ENCODE results near the gene SOD2. TPM values are rescaled to one million over a fixed set of nuclear protein-coding genes. Genes with fewer than 3 reads are reported as not detected.
"Not testable (repeated sequence)": the region's sequence is repeated elsewhere in the genome, so short reads cannot be mapped to it uniquely, and the experiment has no call there.

Gene SOD2
- total and polyA plus RNA-seq, 8 donors, result 97.7 to 792 (median 186) TPM

DNA sequence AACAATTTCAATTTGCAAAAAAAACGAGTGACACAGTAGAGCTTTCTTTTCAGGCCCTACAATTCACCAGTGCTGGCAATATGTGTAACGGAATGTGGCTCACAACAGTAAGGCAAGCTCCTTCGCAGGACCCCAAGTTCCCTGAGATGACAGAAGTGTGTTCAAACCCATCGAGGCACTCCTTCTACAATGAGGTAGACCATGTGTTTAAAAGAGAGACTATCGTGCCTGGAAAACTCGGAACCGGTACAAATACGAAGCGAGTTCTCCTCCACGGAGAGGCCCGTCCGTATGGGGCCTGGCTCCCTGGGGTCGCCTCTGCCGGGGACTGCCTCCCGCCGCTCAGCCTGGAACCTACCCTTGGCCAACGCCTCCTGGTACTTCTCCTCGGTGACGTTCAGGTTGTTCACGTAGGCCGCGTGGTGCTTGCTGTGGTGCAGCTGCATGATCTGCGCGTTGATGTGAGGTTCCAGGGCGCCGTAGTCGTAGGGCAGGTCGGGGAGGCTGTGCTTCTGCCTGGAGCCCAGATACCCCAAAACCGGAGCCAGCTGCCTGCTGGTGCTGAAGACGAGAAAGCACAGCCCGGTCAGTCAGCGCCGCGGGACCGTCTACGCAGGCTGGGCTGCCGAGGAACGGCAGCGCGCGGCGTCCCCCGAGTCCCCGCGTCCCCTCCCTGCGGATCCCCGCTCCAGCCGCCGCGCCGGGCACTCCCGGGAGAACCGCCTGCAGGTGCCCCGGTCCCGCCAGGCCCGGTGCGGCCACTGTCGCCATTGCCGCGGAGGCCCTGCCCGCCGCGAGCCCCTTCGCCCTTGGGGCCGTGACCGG lies 526 bp downstream of the SOD2 start:
- TF ChIP-seq CTCF (IDR thresholded peaks at IDR 0.05), result no peak
- H3K36me3 ChIP-seq, result peaks cover 0 to 4% (median 0%) of the 10 kb centered on the region in 3 donors
- peak overlapping the region; percentile 88 to 98 (median 95) for H3K27ac ChIP-seq
- ATAC-seq, result peak; percentile 5 to 49 (median 16)
- no peak for FAIRE-seq
- peaks cover 9 to 39% (median 19%) of the 10 kb centered on the region in 3 donors for H3K4me1 ChIP-seq
- H3K9me3 ChIP-seq, result no peaks in the 10 kb centered on the region
- 1 to 2% methylated on average over 30 to 66 of the region's 66 CpGs for WGBS, 2 donors
- no peaks in the 10 kb centered on the region for H3K27me3 ChIP-seq
- peak in 5 of 6 donors; percentile 52 to 86 (median 66) for DNase-seq
- intact Hi-C loops (cut with DNase I), result loop anchor here in 1 of 3 donors (2.0 kb wide), 1 partner anchor 34 kb away; the partner anchor contains the start of gene WTAP
- peak overlapping the region; percentile 76 to 96 (median 88) for H3K4me3 ChIP-seq

DNA sequence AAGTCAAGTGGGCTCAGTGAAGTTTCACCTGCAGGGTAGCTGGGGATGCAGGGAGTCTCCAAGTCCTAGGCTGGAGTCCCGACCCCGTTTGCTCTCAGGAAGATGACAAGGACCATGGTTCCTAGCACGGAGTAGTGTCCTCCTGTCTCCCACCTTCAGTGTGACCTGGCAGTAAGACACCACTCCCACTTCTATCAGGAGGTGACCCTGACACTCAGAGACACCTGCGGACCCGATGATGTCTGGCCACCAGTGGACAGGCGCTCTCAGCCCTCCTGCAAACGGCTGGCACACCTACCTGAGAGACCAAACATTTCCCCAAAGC lies 1.1 kb downstream of the SOD2 start:
- 3 to 8% methylated on average over 7 of the region's 7 CpGs for WGBS, 2 donors
- ATAC-seq (peak in 1 of 4 donors; percentile 1), FAIRE-seq (no peak), DNase-seq (no peak)
- Histone ChIP-seq H3K36me3 (peaks cover 0 to 10% (median 0%) of the 10 kb centered on the region in 3 donors), H3K4me3 (peak overlapping the region; percentile 76 to 96 (median 88)), H3K27me3 (no peaks in the 10 kb centered on the region), H3K9me3 (no peaks in the 10 kb centered on the region), H3K4me1 (peaks cover 9 to 42% (median 19%) of the 10 kb centered on the region in 3 donors), H3K27ac (peak overlapping the region in 3 of 4 donors; percentile 88 to 98 (median 93))
- no peak for TF ChIP-seq CTCF (IDR thresholded peaks at IDR 0.05)
- intact Hi-C loops (cut with DNase I), result loop anchor here in 1 of 3 donors (2.0 kb wide), 1 partner anchor 35 kb away; the partner anchor contains the start of gene WTAP

GRCh38 chr6:159691133-159691962 lies 1.7 kb downstream of the SOD2 start:
- DNase-seq (peak in 1 of 6 donors; percentile 35), FAIRE-seq (peak; percentile 93), ATAC-seq (peak; percentile 17 to 44 (median 30))
- TF ChIP-seq CTCF (IDR thresholded peaks at IDR 0.05), result peak; percentile 22 to 65 (median 46)
- H3K27ac ChIP-seq, result peak overlapping the region in 2 of 4 donors; percentile 93 to 98
- H3K27me3 ChIP-seq, result no peaks in the 10 kb centered on the region
- H3K9me3 ChIP-seq, result no peaks in the 10 kb centered on the region
- H3K36me3 ChIP-seq, result peaks cover 0 to 16% (median 0%) of the 10 kb centered on the region in 3 donors
- 1 to 2% methylated on average over 11 of the region's 11 CpGs for WGBS, 2 donors
- peaks cover 9 to 42% (median 19%) of the 10 kb centered on the region in 3 donors for H3K4me1 ChIP-seq
- intact Hi-C loops (cut with DNase I), result no loop called here
- H3K4me3 ChIP-seq, result peak overlapping the region; percentile 76 to 96 (median 88)

GRCh38 chr6:159690135-159690534 lies 2.9 kb downstream of the SOD2 start:
- FAIRE-seq; DNase-seq; H3K27me3 ChIP-seq; intact Hi-C loops (cut with DNase I); ATAC-seq; H3K9me3 ChIP-seq: not testable (repeated sequence)
- WGBS, 2 donors, result 87 to 93% methylated on average over 13 of the region's 13 CpGs
- H3K4me1 ChIP-seq, result peaks cover 9 to 41% (median 19%) of the 10 kb centered on the region in 3 donors
- peak overlapping the region in 2 of 4 donors; percentile 93 to 98 for H3K27ac ChIP-seq
- H3K4me3 ChIP-seq, result peak overlapping the region in 1 of 4 donors; percentile 96
- peaks cover 0 to 19% (median 3%) of the 10 kb centered on the region in 3 donors for H3K36me3 ChIP-seq

GRCh38 chr6:159689001-159689400 lies 4.0 kb downstream of the SOD2 start:
- Histone ChIP-seq H3K9me3 (no peaks in the 10 kb centered on the region), H3K4me1 (peaks cover under 1 to 35% (median 12%) of the 10 kb centered on the region in 3 donors), H3K36me3 (peaks cover 0 to 27% (median 11%) of the 10 kb centered on the region in 3 donors), H3K27me3 (no peaks in the 10 kb centered on the region), H3K27ac (peak overlapping the region in 2 of 4 donors; percentile 50 to 98), H3K4me3 (peak overlapping the region in 1 of 4 donors; percentile 96)
- no peak for TF ChIP-seq CTCF (IDR thresholded peaks at IDR 0.05)
- FAIRE-seq (no peak), ATAC-seq (no peak), DNase-seq (peak in 1 of 6 donors; percentile 67)
- intact Hi-C loops (cut with DNase I), result no loop called here
- WGBS, 2 donors, result 66 to 79% methylated on average over 6 of the region's 6 CpGs
